Sciatic nerve (tissue), 2 donors: Measurements from ENCODE around the gene CAMK4. TPM values are rescaled to one million over a fixed set of nuclear protein-coding genes. Genes with fewer than 3 reads are reported as not detected.
"Not testable (repeated sequence)": the region's sequence is repeated elsewhere in the genome, so short reads cannot be mapped to it uniquely, and the experiment has no call there.

Experiments
- ATAC-seq: fragments of 200-7000 bp; cut with Tn5 transposase; one replicate; pipeline ENCODE4 v1.9.1; 2020; ENCODE audit warnings: mild to moderate bottlenecking, moderate library complexity
- DNase-seq: peaks from one replicate; pipeline ENCODE4 v3.0.0-alpha.2; 2020; ENCODE audit warnings: low spot score
- intact Hi-C: fragments of 100-400 bp; cut with DNase I; formaldehyde crosslinking; loops from one replicate; pipeline ENCODE4 v1.14.2; 2022
- total RNA-seq: library from RNA; stranded (reverse); fragmentation: NEBNext Ultra II Directional; extraction: Animal tissue kit (Norgen Biotek cat#: 25700); gene quantifications from one replicate; pipeline ENCODE4 v1.2.1, GENCODE V29; 2021
- donor health status: DM: no; HTN: no; CAD: no.
- donor health status: DM: no; HTN: no; CAD: no.

The CAMK4 gene
- total RNA-seq, 1 donor from 2014 or later = 2.2 TPM

GRCh38 chr5:111295649-111296048 is 71.5 kb downstream of the CAMK4 start:
- ATAC-seq = no peak
- intact Hi-C loops = no loop called here

GRCh38 chr5:111296570-111296969 is 72.4 kb downstream of the CAMK4 start:
- intact Hi-C loops = no loop called here
- no peak for ATAC-seq
- DNase-seq = no peak

More at GRCh38 chr5:111295649-111296048, 71.5 kb downstream of the CAMK4 start:
- no peak for DNase-seq

- intact Hi-C loops = no loop called here
- DNase-seq = no peak
- ATAC-seq = no peak
These were observed 74.9 kb downstream of the CAMK4 start for GRCh38 chr5:111299067-111299481.

GRCh38 chr5:111299831-111300432 is 75.7 kb downstream of the CAMK4 start:
- DNase-seq = no peak
- intact Hi-C loops = no loop called here
- ATAC-seq = no peak

- ATAC-seq = no peak
- DNase-seq = no peak
- intact Hi-C loops = no loop called here
These were observed 77.1 kb downstream of the CAMK4 start for GRCh38 chr5:111301264-111301663.

- DNase-seq, intact Hi-C loops, ATAC-seq: not testable (repeated sequence)
These were observed 77.9 kb downstream of the CAMK4 start for GRCh38 chr5:111302043-111302442.

- DNase-seq = no peak
- intact Hi-C loops = no loop called here
- no peak for ATAC-seq
These were observed 84.8 kb downstream of the CAMK4 start for GRCh38 chr5:111308951-111309350.

GRCh38 chr5:111309384-111309783 is 85.2 kb downstream of the CAMK4 start:
- no peak for ATAC-seq
- intact Hi-C loops = no loop called here
- no peak for DNase-seq

GRCh38 chr5:111310711-111311620 is 86.8 kb downstream of the CAMK4 start:
- DNase-seq = no peak
- no peak for ATAC-seq
- intact Hi-C loops = no loop called here

- intact Hi-C loops = no loop called here
- ATAC-seq = no peak
These were observed 87.5 kb downstream of the CAMK4 start for GRCh38 chr5:111311666-111312065.

GRCh38 chr5:111313017-111313724 is 89.0 kb downstream of the CAMK4 start:
- DNase-seq (no peak), ATAC-seq (no peak)
- intact Hi-C loops = no loop called here

More at GRCh38 chr5:111311666-111312065, 87.5 kb downstream of the CAMK4 start:
- DNase-seq = no peak

- ATAC-seq = no peak
- intact Hi-C loops = no loop called here
- no peak for DNase-seq
These were observed 96.8 kb downstream of the CAMK4 start for GRCh38 chr5:111320953-111321352.

GRCh38 chr5:111321376-111321775 is 97.2 kb downstream of the CAMK4 start:
- no peak for DNase-seq
- intact Hi-C loops = no loop called here
- no peak for ATAC-seq

GRCh38 chr5:111326551-111326950 is 102.4 kb downstream of the CAMK4 start:
- ATAC-seq (no peak), DNase-seq (no peak)
- intact Hi-C loops = no loop called here

GRCh38 chr5:111337133-111337532 is 112.9 kb downstream of the CAMK4 start:
- DNase-seq = no peak
- no peak for ATAC-seq
- intact Hi-C loops = no loop called here

GRCh38 chr5:111337688-111338087 is 113.5 kb downstream of the CAMK4 start:
- ATAC-seq (no peak), DNase-seq (no peak)
- intact Hi-C loops = no loop called here

GRCh38 chr5:111345731-111346130 is 121.5 kb downstream of the CAMK4 start:
- intact Hi-C loops = no loop called here
- ATAC-seq (no peak), DNase-seq (no peak)

GRCh38 chr5:111347021-111347420 is 122.8 kb downstream of the CAMK4 start:
- intact Hi-C loops = no loop called here
- no peak for DNase-seq
- no peak for ATAC-seq

GRCh38 chr5:111348661-111349329 is 124.6 kb downstream of the CAMK4 start:
- no peak for ATAC-seq

More at GRCh38 chr5:111348661-111349329, 124.6 kb downstream of the CAMK4 start:
- no peak for DNase-seq
- intact Hi-C loops = no loop called here
